ENCODE measurements around the gene C11orf24.
"Not testable (repeated sequence)": the region's sequence is repeated elsewhere in the genome, so short reads cannot be mapped to it uniquely, and the experiment has no call there.

The C11orf24 gene

DNA sequence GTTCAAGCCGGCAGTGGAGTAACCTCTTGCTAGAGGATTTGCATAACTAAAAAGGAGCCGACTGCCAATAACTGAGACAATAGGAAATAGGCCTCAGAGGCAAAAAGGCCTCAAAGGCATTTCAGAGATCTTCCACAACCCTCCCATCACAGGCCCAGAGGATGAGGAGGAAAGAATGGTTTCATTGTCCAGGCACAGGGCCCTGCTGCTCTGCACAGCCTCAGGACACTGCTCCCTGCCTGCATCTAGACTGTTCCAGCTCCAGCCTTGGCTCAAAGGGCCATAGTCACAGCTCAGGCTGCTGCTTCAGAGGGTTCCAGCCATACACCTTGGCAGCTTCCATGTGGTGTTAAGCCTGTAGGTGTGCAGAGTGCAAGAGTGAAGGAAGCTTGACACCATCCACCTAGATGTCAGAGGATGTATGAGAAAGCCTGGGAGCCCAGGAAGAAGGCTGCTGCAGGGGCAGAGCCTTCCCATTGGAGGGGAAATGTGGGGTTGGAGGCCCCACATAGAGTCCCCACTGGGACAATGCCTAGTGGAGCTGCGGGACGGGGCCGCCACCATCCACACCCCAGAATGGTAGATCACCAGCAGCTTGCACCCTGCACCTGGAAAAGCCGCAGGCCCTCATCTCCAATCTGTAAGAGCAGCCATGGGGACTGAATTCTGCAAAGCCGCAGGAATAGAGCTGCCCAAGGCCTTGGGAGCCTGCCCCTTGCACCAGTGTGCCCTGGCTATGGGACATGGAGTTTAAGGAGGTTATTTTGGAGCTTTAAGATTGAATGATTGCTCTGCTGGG, 32.4 kb upstream of the C11orf24 start:
- DNase-seq (ENCODE audit: insufficient read length, low spot score) (no peak), FAIRE-seq (no peak)
- TF ChIP-seq CTCF (IDR thresholded peaks at IDR 0.05; ENCODE audit: insufficient read depth, missing control alignments): no peak

- TF ChIP-seq CTCF (IDR thresholded peaks at IDR 0.05; ENCODE audit: insufficient read depth, missing control alignments): no peak
- FAIRE-seq: no peak
- DNase-seq (ENCODE audit: insufficient read length, low spot score): no peak
Measured at GRCh38 chr11:68303083-68303482, 31.3 kb upstream of the C11orf24 start.

GRCh38 chr11:68302670-68303069, 30.9 kb upstream of the C11orf24 start:
- no peak for DNase-seq (ENCODE audit: insufficient read length, low spot score)

GRCh38 chr11:68302256-68302655, 30.5 kb upstream of the C11orf24 start:
- no peak for FAIRE-seq
- no peak for DNase-seq (ENCODE audit: insufficient read length, low spot score)

More at GRCh38 chr11:68302670-68303069, 30.9 kb upstream of the C11orf24 start:
- no peak for FAIRE-seq
- TF ChIP-seq CTCF (IDR thresholded peaks at IDR 0.05; ENCODE audit: insufficient read depth, missing control alignments): no peak

GRCh38 chr11:68300076-68300830, 28.5 kb upstream of the C11orf24 start:
- FAIRE-seq (no peak), DNase-seq (ENCODE audit: insufficient read length, low spot score) (no peak)
- no peak for TF ChIP-seq CTCF (IDR thresholded peaks at IDR 0.05; ENCODE audit: insufficient read depth, missing control alignments)

More at GRCh38 chr11:68302256-68302655, 30.5 kb upstream of the C11orf24 start:
- TF ChIP-seq CTCF (IDR thresholded peaks at IDR 0.05; ENCODE audit: insufficient read depth, missing control alignments): no peak

DNA sequence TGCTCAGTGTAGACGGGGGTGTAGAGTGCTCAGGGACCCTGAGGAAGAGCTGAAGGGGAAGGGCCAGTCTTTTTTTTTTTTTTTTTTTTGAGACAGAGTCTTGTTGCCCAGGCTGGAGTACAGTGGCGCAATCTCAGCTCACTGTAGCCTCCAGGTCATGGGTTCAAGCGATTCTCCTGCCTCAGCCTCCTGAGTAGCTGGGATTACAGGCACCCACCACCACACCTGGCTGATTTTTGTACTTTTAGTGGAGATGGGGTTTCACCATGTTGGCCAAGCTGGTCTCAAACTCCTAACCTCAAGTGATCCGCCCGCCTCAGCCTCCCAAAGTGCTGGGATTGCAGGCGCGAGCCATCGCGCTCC, 27.7 kb upstream of the C11orf24 start:
- not testable (repeated sequence) for FAIRE-seq

DNA sequence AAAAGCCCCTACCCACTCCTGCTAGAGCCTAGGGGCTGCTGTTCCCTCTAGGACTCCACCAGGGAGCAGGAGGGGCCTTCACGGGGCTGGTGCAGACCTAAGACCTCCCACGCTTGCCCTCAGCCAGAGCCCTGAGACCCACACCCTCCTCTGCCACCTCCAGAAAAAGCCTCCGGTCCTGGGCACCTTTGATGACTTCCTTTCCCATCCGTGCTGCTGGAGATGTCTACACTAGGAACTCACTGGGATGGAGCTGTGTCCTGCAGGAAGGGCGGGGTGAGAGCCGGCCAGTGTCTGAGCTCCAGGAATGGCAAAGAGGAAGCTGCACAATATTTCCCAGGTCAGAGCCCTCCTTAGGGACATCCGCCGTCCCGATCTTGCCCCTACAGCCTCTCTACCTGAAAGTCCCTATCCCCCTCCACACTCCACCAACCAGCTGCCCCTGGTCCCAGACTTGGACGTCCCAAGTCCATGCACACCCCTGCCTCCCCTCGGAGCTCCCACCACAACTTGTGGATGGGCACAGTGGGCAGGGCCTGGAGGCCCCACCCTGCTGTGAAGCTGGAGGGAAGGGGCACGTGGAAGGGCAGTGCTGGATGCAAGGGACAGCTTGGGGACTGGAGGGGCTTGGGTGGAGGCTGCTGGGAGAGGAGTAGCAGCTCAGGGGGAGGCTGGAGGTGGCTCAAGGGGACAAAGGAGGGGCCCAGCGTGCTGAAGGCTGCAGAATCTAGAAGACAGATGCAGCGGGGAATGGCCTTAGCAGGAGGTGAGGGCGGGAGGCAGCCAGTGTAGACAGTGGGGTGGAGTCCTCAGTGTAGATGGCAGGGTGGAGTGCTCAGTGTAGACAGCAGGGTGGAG, 27.1 kb upstream of the C11orf24 start:
- no peak for TF ChIP-seq CTCF (IDR thresholded peaks at IDR 0.05; ENCODE audit: insufficient read depth, missing control alignments)
- no peak for DNase-seq (ENCODE audit: insufficient read length, low spot score)
- no peak for FAIRE-seq

More for the DNA sequence above, 27.7 kb upstream of the C11orf24 start:
- not testable (repeated sequence) for DNase-seq (ENCODE audit: insufficient read length, low spot score)
